ENCODE results near the gene MYBPC1. TPM values are rescaled to one million over a fixed set of nuclear protein-coding genes. Genes with fewer than 3 reads are reported as not detected.
"Not testable (repeated sequence)": the region's sequence is repeated elsewhere in the genome, so short reads cannot be mapped to it uniquely, and the experiment has no call there.

MYBPC1 gene
- 1 to 10 TPM in 3 of 4 donors, under 1 TPM in 1; 0.16 to 6.4 (median 3.6) TPM for polyA plus RNA-seq
- long read RNA-seq, donor 1, partial matches to known transcripts: 21 of 21 reads
- long read RNA-seq, donor 1, other reads (novel, unspliced or antisense): 0 of 21 reads
- long read RNA-seq, donor 2: 0 reads
- long read RNA-seq, donor 3: 0 reads
- long read RNA-seq, donor 4: 0 reads
- long read RNA-seq, donor 5: 0 reads
- long read RNA-seq, donor 6, partial matches to known transcripts: 7 of 7 reads
- long read RNA-seq, donor 6, other reads (novel, unspliced or antisense): 0 of 7 reads
- long read RNA-seq, donor 7: 0 reads
- long read RNA-seq, donor 8, partial matches to known transcripts: 7 of 8 reads
- long read RNA-seq, donor 8, other reads (novel, unspliced or antisense): 0 of 8 reads
- long read RNA-seq, donor 9: 0 reads
- long read RNA-seq, donor 10: 0 reads

GRCh38 chr12:101594700-101595099, at the start of gene MYBPC1:
Gene MYBPC1 (plus strand): TSS chr12:101594971. CDS start chr12:101595071, 100 bp downstream.
- DNase-seq (no peak), FAIRE-seq (no peak)
- Histone ChIP-seq H3K4me1 (ENCODE audit: control insufficient read depth in 3 of 3, insufficient read depth in 2 of 3, low read depth in 1 of 3, low read length in 2 of 3) (peaks cover 0 to 4% (median under 1%) of the 10 kb centered on the region in 3 donors), H3K4me3 (ENCODE audit: low read depth in 1 of 3, low read length in 3 of 3) (no peak within 1 kb of the TSS), H3K27ac (ENCODE audit: low read depth in 1 of 3, low read length in 2 of 3) (no peak within 1 kb of the TSS), H3K27me3 (ENCODE audit: control insufficient read depth in 3 of 3, insufficient read depth in 3 of 3, low read length in 3 of 3) (no peaks in the 10 kb centered on the region), H3K36me3 (ENCODE audit: control insufficient read depth in 3 of 3, insufficient read depth in 2 of 3, low read depth in 1 of 3, low read length in 3 of 3) (no peaks in the 10 kb centered on the region), H3K9me3 (ENCODE audit: control insufficient read depth in 2 of 2, insufficient read depth in 1 of 2, low read depth in 1 of 2, low read length in 1 of 2) (no peaks in the 10 kb centered on the region)
- WGBS, 3 donors: 45 to 69% (median 59%) methylated on average over 6 of the region's 6 CpGs

GRCh38 chr12:101551362-101552114, 43.2 kb upstream of the MYBPC1 start:
- DNase-seq: peak in 1 of 2 donors; percentile 12
- Histone ChIP-seq H3K9me3 (ENCODE audit: control insufficient read depth in 2 of 2, insufficient read depth in 1 of 2, low read depth in 1 of 2, low read length in 1 of 2) (peaks cover 0 to 11% of the 10 kb centered on the region in 2 donors), H3K27ac (ENCODE audit: low read depth in 1 of 3, low read length in 2 of 3) (no peak overlapping the region), H3K4me1 (ENCODE audit: control insufficient read depth in 3 of 3, insufficient read depth in 2 of 3, low read depth in 1 of 3, low read length in 2 of 3) (no peaks in the 10 kb centered on the region), H3K4me3 (ENCODE audit: low read depth in 1 of 3, low read length in 3 of 3) (no peak overlapping the region), H3K36me3 (ENCODE audit: control insufficient read depth in 3 of 3, insufficient read depth in 2 of 3, low read depth in 1 of 3, low read length in 3 of 3) (no peaks in the 10 kb centered on the region), H3K27me3 (ENCODE audit: control insufficient read depth in 3 of 3, insufficient read depth in 3 of 3, low read length in 3 of 3) (no peaks in the 10 kb centered on the region)
- WGBS, 3 donors: 60 to 63% (median 62%) methylated on average over 6 of the region's 6 CpGs
- no peak for FAIRE-seq

GRCh38 chr12:101552277-101552676, 42.5 kb upstream of the MYBPC1 start:
- FAIRE-seq (no peak), DNase-seq (no peak)
- no peak overlapping the region for H3K4me3 ChIP-seq (ENCODE audit: low read depth in 1 of 3, low read length in 3 of 3)
- H3K4me1 ChIP-seq (ENCODE audit: control insufficient read depth in 3 of 3, insufficient read depth in 2 of 3, low read depth in 1 of 3, low read length in 2 of 3): no peaks in the 10 kb centered on the region
- H3K27ac ChIP-seq (ENCODE audit: low read depth in 1 of 3, low read length in 2 of 3): no peak overlapping the region
- no peaks in the 10 kb centered on the region for H3K27me3 ChIP-seq (ENCODE audit: control insufficient read depth in 3 of 3, insufficient read depth in 3 of 3, low read length in 3 of 3)
- H3K9me3 ChIP-seq (ENCODE audit: control insufficient read depth in 2 of 2, insufficient read depth in 1 of 2, low read depth in 1 of 2, low read length in 1 of 2): peaks cover 0 to 11% of the 10 kb centered on the region in 2 donors
- H3K36me3 ChIP-seq (ENCODE audit: control insufficient read depth in 3 of 3, insufficient read depth in 2 of 3, low read depth in 1 of 3, low read length in 3 of 3): no peaks in the 10 kb centered on the region
- WGBS, 3 donors: 43 to 54% (median 53%) methylated on average over 4 of the region's 4 CpGs

GRCh38 chr12:101557094-101557493, 37.7 kb upstream of the MYBPC1 start:
- FAIRE-seq: no peak
- Histone ChIP-seq H3K27me3 (ENCODE audit: control insufficient read depth in 3 of 3, insufficient read depth in 3 of 3, low read length in 3 of 3) (no peaks in the 10 kb centered on the region), H3K9me3 (ENCODE audit: control insufficient read depth in 2 of 2, insufficient read depth in 1 of 2, low read depth in 1 of 2, low read length in 1 of 2) (no peaks in the 10 kb centered on the region), H3K36me3 (ENCODE audit: control insufficient read depth in 3 of 3, insufficient read depth in 2 of 3, low read depth in 1 of 3, low read length in 3 of 3) (no peaks in the 10 kb centered on the region), H3K27ac (ENCODE audit: low read depth in 1 of 3, low read length in 2 of 3) (no peak overlapping the region), H3K4me3 (ENCODE audit: low read depth in 1 of 3, low read length in 3 of 3) (no peak overlapping the region), H3K4me1 (ENCODE audit: control insufficient read depth in 3 of 3, insufficient read depth in 2 of 3, low read depth in 1 of 3, low read length in 2 of 3) (no peaks in the 10 kb centered on the region)
- no peak for DNase-seq
- WGBS, 3 donors: 76 to 82% (median 82%) methylated on average over 4 of the region's 4 CpGs

- H3K4me1 ChIP-seq (ENCODE audit: control insufficient read depth in 3 of 3, insufficient read depth in 2 of 3, low read depth in 1 of 3, low read length in 2 of 3); H3K9me3 ChIP-seq (ENCODE audit: control insufficient read depth in 2 of 2, insufficient read depth in 1 of 2, low read depth in 1 of 2, low read length in 1 of 2); FAIRE-seq; H3K36me3 ChIP-seq (ENCODE audit: control insufficient read depth in 3 of 3, insufficient read depth in 2 of 3, low read depth in 1 of 3, low read length in 3 of 3); H3K27me3 ChIP-seq (ENCODE audit: control insufficient read depth in 3 of 3, insufficient read depth in 3 of 3, low read length in 3 of 3); H3K27ac ChIP-seq (ENCODE audit: low read depth in 1 of 3, low read length in 2 of 3); H3K4me3 ChIP-seq (ENCODE audit: low read depth in 1 of 3, low read length in 3 of 3); DNase-seq: not testable (repeated sequence)
- 93 to 97% (median 96%) methylated on average over 7 of the region's 7 CpGs for WGBS, 3 donors
Observed at GRCh38 chr12:101558726-101559125, 36.0 kb upstream of the MYBPC1 start.

GRCh38 chr12:101563212-101563611, 31.6 kb upstream of the MYBPC1 start:
- DNase-seq (no peak), FAIRE-seq (no peak)
- 62 to 89% (median 79%) methylated on average over 1 of the region's 1 CpG for WGBS, 3 donors
- H3K4me3 ChIP-seq (ENCODE audit: low read depth in 1 of 3, low read length in 3 of 3): no peak overlapping the region
- H3K27ac ChIP-seq (ENCODE audit: low read depth in 1 of 3, low read length in 2 of 3): no peak overlapping the region
- H3K36me3 ChIP-seq (ENCODE audit: control insufficient read depth in 3 of 3, insufficient read depth in 2 of 3, low read depth in 1 of 3, low read length in 3 of 3): no peaks in the 10 kb centered on the region
- no peaks in the 10 kb centered on the region for H3K9me3 ChIP-seq (ENCODE audit: control insufficient read depth in 2 of 2, insufficient read depth in 1 of 2, low read depth in 1 of 2, low read length in 1 of 2)
- no peaks in the 10 kb centered on the region for H3K4me1 ChIP-seq (ENCODE audit: control insufficient read depth in 3 of 3, insufficient read depth in 2 of 3, low read depth in 1 of 3, low read length in 2 of 3)
- H3K27me3 ChIP-seq (ENCODE audit: control insufficient read depth in 3 of 3, insufficient read depth in 3 of 3, low read length in 3 of 3): no peaks in the 10 kb centered on the region

GRCh38 chr12:101564912-101565311, 29.9 kb upstream of the MYBPC1 start:
- no peak for FAIRE-seq
- H3K27ac ChIP-seq (ENCODE audit: low read depth in 1 of 3, low read length in 2 of 3): no peak overlapping the region
- H3K9me3 ChIP-seq (ENCODE audit: control insufficient read depth in 2 of 2, insufficient read depth in 1 of 2, low read depth in 1 of 2, low read length in 1 of 2): no peaks in the 10 kb centered on the region
- H3K4me1 ChIP-seq (ENCODE audit: control insufficient read depth in 3 of 3, insufficient read depth in 2 of 3, low read depth in 1 of 3, low read length in 2 of 3): peaks cover 0 to 6% (median 3%) of the 10 kb centered on the region in 3 donors
- no peaks in the 10 kb centered on the region for H3K27me3 ChIP-seq (ENCODE audit: control insufficient read depth in 3 of 3, insufficient read depth in 3 of 3, low read length in 3 of 3)
- no peak overlapping the region for H3K4me3 ChIP-seq (ENCODE audit: low read depth in 1 of 3, low read length in 3 of 3)
- no peaks in the 10 kb centered on the region for H3K36me3 ChIP-seq (ENCODE audit: control insufficient read depth in 3 of 3, insufficient read depth in 2 of 3, low read depth in 1 of 3, low read length in 3 of 3)
- DNase-seq: no peak
- WGBS, 3 donors: 34 to 82% (median 73%) methylated on average over 2 of the region's 2 CpGs

GRCh38 chr12:101566318-101566717, 28.5 kb upstream of the MYBPC1 start:
- H3K4me1 ChIP-seq (ENCODE audit: control insufficient read depth in 3 of 3, insufficient read depth in 2 of 3, low read depth in 1 of 3, low read length in 2 of 3): peaks cover 0 to 6% (median 3%) of the 10 kb centered on the region in 3 donors
- H3K9me3 ChIP-seq (ENCODE audit: control insufficient read depth in 2 of 2, insufficient read depth in 1 of 2, low read depth in 1 of 2, low read length in 1 of 2): no peaks in the 10 kb centered on the region
- no peak overlapping the region for H3K27ac ChIP-seq (ENCODE audit: low read depth in 1 of 3, low read length in 2 of 3)
- no peaks in the 10 kb centered on the region for H3K36me3 ChIP-seq (ENCODE audit: control insufficient read depth in 3 of 3, insufficient read depth in 2 of 3, low read depth in 1 of 3, low read length in 3 of 3)
- WGBS, 3 donors: 48 to 75% (median 68%) methylated on average over 4 of the region's 4 CpGs
- no peak overlapping the region for H3K4me3 ChIP-seq (ENCODE audit: low read depth in 1 of 3, low read length in 3 of 3)
- H3K27me3 ChIP-seq (ENCODE audit: control insufficient read depth in 3 of 3, insufficient read depth in 3 of 3, low read length in 3 of 3): no peaks in the 10 kb centered on the region
- FAIRE-seq (no peak), DNase-seq (peak in 1 of 2 donors; percentile 5)

All from small intestine (tissue), 16 donors.